ENCODE data around the gene PRSS16. TPM values are rescaled to one million over a fixed set of nuclear protein-coding genes. Genes with fewer than 3 reads are reported as not detected.

The PRSS16 gene
- total RNA-seq, 4 donors from 2014 or later: 12.8 to 32.0 (median 21.6) TPM

- WGBS, 2 donors: 16 to 18% methylated on average over 36 of the region's 36 CpGs
- H3K4me3 ChIP-seq (replicated peaks in 1 of 3): no peak overlapping the region
- peaks cover 25% of the 10 kb centered on the region for H3K27me3 ChIP-seq
These were observed 27.8 kb downstream of the PRSS16 start for GRCh38 chr6:27275025-27275956.

GRCh38 chr6:27279513-27280063 is 32.1 kb downstream of the PRSS16 start:
- H3K27ac ChIP-seq: no peak overlapping the region
- TF ChIP-seq POLR2A (IDR thresholded peaks at IDR 0.05) (no peak), CTCF (IDR thresholded peaks at IDR 0.05) (no peak)
- intact Hi-C loops (cut with DNase I): no loop called here
- peaks cover 4 to 6% of the 10 kb centered on the region in 2 donors for H3K4me1 ChIP-seq
- no peaks in the 10 kb centered on the region for H3K9me3 ChIP-seq
- 5 to 6% methylated on average over 14 to 24 of the region's 24 CpGs for WGBS, 2 donors
- H3K36me3 ChIP-seq: no peaks in the 10 kb centered on the region
- peaks cover 41% of the 10 kb centered on the region for H3K27me3 ChIP-seq
- DNase-seq: no peak
- H3K4me3 ChIP-seq (replicated peaks in 1 of 3): no peak overlapping the region

More at GRCh38 chr6:27275025-27275956, 27.8 kb downstream of the PRSS16 start:
- no peak for DNase-seq
- Histone ChIP-seq H3K27ac (no peak overlapping the region), H3K36me3 (no peaks in the 10 kb centered on the region), H3K9me3 (no peaks in the 10 kb centered on the region), H3K4me1 (peaks cover under 1 to 6% of the 10 kb centered on the region in 2 donors)
- TF ChIP-seq POLR2A (IDR thresholded peaks at IDR 0.05): no peak
- no peak for TF ChIP-seq CTCF (IDR thresholded peaks at IDR 0.05)
- intact Hi-C loops (cut with DNase I): no loop called here

GRCh38 chr6:27280064-27280539 is 32.6 kb downstream of the PRSS16 start:
- Histone ChIP-seq H3K27me3 (peaks cover 36% of the 10 kb centered on the region), H3K4me1 (peaks cover 4 to 6% of the 10 kb centered on the region in 2 donors), H3K4me3 (replicated peaks in 1 of 3) (no peak overlapping the region), H3K36me3 (no peaks in the 10 kb centered on the region), H3K27ac (no peak overlapping the region), H3K9me3 (no peaks in the 10 kb centered on the region)
- TF ChIP-seq POLR2A (IDR thresholded peaks at IDR 0.05) (no peak), CTCF (IDR thresholded peaks at IDR 0.05) (no peak)
- DNase-seq: peak; percentile 15 to 21
- intact Hi-C loops (cut with DNase I): no loop called here
- 3 to 5% methylated on average over 17 of the region's 17 CpGs for WGBS, 2 donors

GRCh38 chr6:27280540-27281000 is 33.1 kb downstream of the PRSS16 start:
- Histone ChIP-seq H3K9me3 (no peaks in the 10 kb centered on the region), H3K27me3 (peaks cover 34% of the 10 kb centered on the region), H3K4me3 (replicated peaks in 1 of 3) (no peak overlapping the region), H3K4me1 (peaks cover 4 to 6% of the 10 kb centered on the region in 2 donors), H3K36me3 (no peaks in the 10 kb centered on the region), H3K27ac (no peak overlapping the region)
- WGBS, 2 donors: 3 to 11% methylated on average over 9 of the region's 9 CpGs
- no peak for DNase-seq
- TF ChIP-seq POLR2A (IDR thresholded peaks at IDR 0.05) (no peak), CTCF (IDR thresholded peaks at IDR 0.05) (no peak)
- intact Hi-C loops (cut with DNase I): no loop called here

All from thyroid gland (tissue), 4 donors.